Prostate gland (tissue), 2 donors: Measurements from ENCODE around the gene SLFN12L.

ENCODE experiments used
- CTCF ChIP-seq, 4 experiments: fragments of 200-600 bp in 2 of 4; fragments of 450-650 bp in 2 of 4; sonication (generic) in 2 of 4; IDR thresholded peaks; 1 replicate in 3 of 4; 2 replicates in 1 of 4; pipeline ENCODE4 v1.5.1; 2016 to 2019; ENCODE audit warnings: antibody characterized with exemption in 4 of 4, mild to moderate bottlenecking in 2 of 4, moderate library complexity in 2 of 4
- POLR2A ChIP-seq: fragments of 450-650 bp; IDR thresholded peaks from one replicate; pipeline ENCODE4 v1.6.1; 2016; ENCODE audit warnings: antibody characterized with exemption, mild to moderate bottlenecking

GRCh38 chr17:35496451-35497290 is 40.8 kb downstream of the SLFN12L start:
- no peak for TF ChIP-seq POLR2A
- TF ChIP-seq CTCF (IDR thresholded peaks at IDR 0.05): no peak
